GM23248 (cell line): ENCODE data around the gene RTCA. TPM values are rescaled to one million over a fixed set of nuclear protein-coding genes. Genes with fewer than 3 reads are reported as not detected.
"Not testable (repeated sequence)": the region's sequence is repeated elsewhere in the genome, so short reads cannot be mapped to it uniquely, and the experiment has no call there.

Source experiments
- DNase-seq: peaks from one replicate; pipeline ENCODE4 v3.0.0-alpha.2; 2015
- H2AFZ ChIP-seq: fragments of 200-600 bp; sonication (generic); 2 replicates; pipeline ENCODE4 v1.6.1; 2016; ENCODE audit warnings: antibody characterized with exemption
- H3F3A ChIP-seq: fragments of 200-600 bp; sonication (generic); 2 replicates; pipeline ENCODE4 v1.6.1; 2016; ENCODE audit warnings: mild to moderate bottlenecking, antibody characterized with exemption, mixed run types; ENCODE audit not compliant: insufficient read depth
- H3K27ac ChIP-seq: fragments of 200-600 bp; sonication (generic); 2 replicates; pipeline ENCODE4 v1.5.1; 2016; ENCODE audit warnings: mild to moderate bottlenecking
- H3K27me3 ChIP-seq: fragments of 200-600 bp; sonication (generic); replicated peaks from 2 replicates; pipeline ENCODE4 v1.6.1; 2016; ENCODE audit warnings: mild to moderate bottlenecking; ENCODE audit not compliant: insufficient read depth
- H3K36me3 ChIP-seq: fragments of 200-600 bp; sonication (generic); 2 replicates; pipeline ENCODE4 v1.6.1; 2016; ENCODE audit warnings: low read depth, mild to moderate bottlenecking
- H3K4me1 ChIP-seq: fragments of 200-600 bp; sonication (generic); 2 replicates; pipeline ENCODE4 v1.6.1; 2016; ENCODE audit warnings: mild to moderate bottlenecking; ENCODE audit not compliant: insufficient read depth
- H3K4me2 ChIP-seq: fragments of 200-600 bp; sonication (generic); one replicate; pipeline ENCODE4 v1.6.1; 2016; ENCODE audit warnings: mild to moderate bottlenecking; ENCODE audit not compliant: unreplicated experiment
- H3K4me3 ChIP-seq: fragments of 200-600 bp; sonication (generic); 2 replicates; pipeline ENCODE4 v1.5.1; 2016; ENCODE audit warnings: mild to moderate bottlenecking
- H3K79me2 ChIP-seq: fragments of 200-600 bp; sonication (generic); 2 replicates; pipeline ENCODE4 v1.6.1; 2016; ENCODE audit warnings: mild to moderate bottlenecking; ENCODE audit not compliant: insufficient read depth
- H3K9ac ChIP-seq: fragments of 200-600 bp; sonication (generic); 2 replicates; pipeline ENCODE4 v1.6.1; 2016; ENCODE audit warnings: mild to moderate bottlenecking
- H3K9me2 ChIP-seq: fragments of 200-600 bp; sonication (generic); 2 replicates; pipeline ENCODE4 v1.6.1; 2016; ENCODE audit warnings: mixed run types, mild to moderate bottlenecking, moderate library complexity; ENCODE audit not compliant: insufficient read depth
- H3K9me3 ChIP-seq: fragments of 200-600 bp; sonication (generic); one replicate; pipeline ENCODE4 v1.6.1; 2017; ENCODE audit warnings: low read depth
- H4K20me1 ChIP-seq: fragments of 200-600 bp; sonication (generic); 2 replicates; pipeline ENCODE4 v1.6.0; 2016; ENCODE audit not compliant: insufficient read depth
- EZH2 ChIP-seq: fragments of 200-600 bp; sonication (generic); IDR thresholded peaks from 2 replicates; pipeline ENCODE4 v1.6.1; 2018; ENCODE audit warnings: antibody characterized with exemption, mild to moderate bottlenecking; ENCODE audit not compliant: insufficient read depth, poor library complexity, severe bottlenecking
- EZH2phosphoT487 ChIP-seq: fragments of 200-600 bp; sonication (generic); IDR thresholded peaks from 2 replicates; pipeline ENCODE4 v1.6.1; 2018; ENCODE audit warnings: antibody characterized with exemption, moderate library complexity, mild to moderate bottlenecking, low read depth; ENCODE audit not compliant: insufficient read depth
- WGBS, 2 experiments: methylation state at CpG; one replicate each; pipeline ENCODE4 v1.1.6; 2015 to 2017; ENCODE audit warnings: low lambda C conversion rate in 2 of 2, low coverage in 1 of 2; ENCODE audit errors: missing lambda C conversion rate in 2 of 2; 5-methylcytosine and 5-hydroxymethylcytosine counted together
- in situ Hi-C: fragments of 300-500 bp; cut with MboI; formaldehyde crosslinking; loops from 2 replicates; pipeline ENCODE4 v1.15.0; 2020
- polyA plus RNA-seq: library from polyadenylated mRNA; unstranded; fragments of >200 nt; fragmentation: Nextera tagmentation; extraction: Ambion mirVana; gene quantifications from 2 replicates; pipeline ENCODE4 v1.2.1, GENCODE V29; 2016
- total RNA-seq: library from RNA; depleted of rRNA; stranded (reverse); fragments of >200 nt; shearing (Covaris generic); gene quantifications from 2 replicates; pipeline ENCODE4 v1.2.3, GENCODE V29; 2014

RTCA gene
- total and polyA plus RNA-seq, 2 experiments from 2014 or later, result 42.7 to 55.1 TPM

GRCh38 chr1:100322436-100323211 lies 56.6 kb downstream of the RTCA start:
- H3K9me3 ChIP-seq, result no peaks in the 10 kb centered on the region
- WGBS, 2 experiments, result 90 to 96% methylated on average over 1 of the region's 1 CpG
- no peak for TF ChIP-seq EZH2phosphoT487
- TF ChIP-seq EZH2, result no peak
- H3K27ac ChIP-seq, result peak overlapping the region; percentile 69
- peak; percentile 75 for DNase-seq
- in situ Hi-C loops, result no loop called here
- H2AFZ ChIP-seq, result peak overlapping the region; percentile 78
- H3K4me1 ChIP-seq, result peaks cover 16% of the 10 kb centered on the region
- H3K79me2 ChIP-seq, result no peaks in the 10 kb centered on the region
- H3K9me2 ChIP-seq, result no peaks in the 10 kb centered on the region
- H3K9ac ChIP-seq, result peak overlapping the region; percentile 39; the same call in 1 of the 2 replicates
- no peak overlapping the region for H3K4me3 ChIP-seq
- H3K36me3 ChIP-seq, result no peaks in the 10 kb centered on the region
- no peaks in the 10 kb centered on the region for H3K27me3 ChIP-seq
- no peaks in the 10 kb centered on the region for H4K20me1 ChIP-seq
- H3F3A ChIP-seq, result peaks cover 14% of the 10 kb centered on the region
- no peak overlapping the region for H3K4me2 ChIP-seq

GRCh38 chr1:100323419-100324106 lies 57.5 kb downstream of the RTCA start:
- in situ Hi-C loops, result no loop called here
- peak overlapping the region; percentile 78 for H2AFZ ChIP-seq
- H3K79me2 ChIP-seq, result no peaks in the 10 kb centered on the region
- no peaks in the 10 kb centered on the region for H3K9me3 ChIP-seq
- WGBS, 2 experiments, result 83 to 86% methylated on average over 6 of the region's 6 CpGs
- peaks cover 16% of the 10 kb centered on the region for H3K4me1 ChIP-seq
- H3K4me3 ChIP-seq, result no peak overlapping the region
- H3K36me3 ChIP-seq, result no peaks in the 10 kb centered on the region
- H3K9ac ChIP-seq, result peak overlapping the region; percentile 39; the same call in 1 of the 2 replicates
- peaks cover 14% of the 10 kb centered on the region for H3F3A ChIP-seq
- no peaks in the 10 kb centered on the region for H3K27me3 ChIP-seq
- TF ChIP-seq EZH2, result no peak
- no peak for TF ChIP-seq EZH2phosphoT487
- peak overlapping the region; percentile 39 for H3K4me2 ChIP-seq
- peak; percentile 60 for DNase-seq
- peak overlapping the region; percentile 69 for H3K27ac ChIP-seq
- no peaks in the 10 kb centered on the region for H4K20me1 ChIP-seq
- no peaks in the 10 kb centered on the region for H3K9me2 ChIP-seq

- H3K4me2 ChIP-seq, result no peak overlapping the region
- peaks cover 16% of the 10 kb centered on the region for H3K4me1 ChIP-seq
- peaks cover 14% of the 10 kb centered on the region for H3F3A ChIP-seq
- H2AFZ ChIP-seq, result no peak overlapping the region
- TF ChIP-seq EZH2 (no peak), EZH2phosphoT487 (no peak)
- H3K79me2 ChIP-seq, result no peaks in the 10 kb centered on the region
- H3K9me2 ChIP-seq, result no peaks in the 10 kb centered on the region
- in situ Hi-C loops, result no loop called here
- H3K4me3 ChIP-seq, result no peak overlapping the region
- no peaks in the 10 kb centered on the region for H3K27me3 ChIP-seq
- H3K9ac ChIP-seq, result no peak overlapping the region
- H4K20me1 ChIP-seq, result no peaks in the 10 kb centered on the region
- no peak for DNase-seq
- H3K9me3 ChIP-seq, result no peaks in the 10 kb centered on the region
- WGBS, 2 experiments, result 68 to 71% methylated on average over 7 of the region's 7 CpGs
- H3K36me3 ChIP-seq, result no peaks in the 10 kb centered on the region
- no peak overlapping the region for H3K27ac ChIP-seq
Observed at GRCh38 chr1:100325415-100326324, 59.7 kb downstream of the RTCA start.

GRCh38 chr1:100326325-100326670 lies 60.3 kb downstream of the RTCA start:
- H3K4me2 ChIP-seq, H3K9me3 ChIP-seq, H3K9me2 ChIP-seq, H2AFZ ChIP-seq, H3K4me3 ChIP-seq, DNase-seq, H3K9ac ChIP-seq, in situ Hi-C loops, H4K20me1 ChIP-seq, H3K27me3 ChIP-seq, H3K36me3 ChIP-seq, H3K79me2 ChIP-seq, H3K27ac ChIP-seq: not testable (repeated sequence)
- Histone ChIP-seq H3K4me1 (peaks cover 16% of the 10 kb centered on the region), H3F3A (peaks cover 14% of the 10 kb centered on the region)
- 91 to 93% methylated on average over 1 of the region's 1 CpG for WGBS, 2 experiments
